NCI-H446 (cell line): ENCODE results near the gene JAK1.

Experiments
- DNase-seq, 2 experiments: peaks; one replicate each; lab custom pipeline; 2025; lab: John Stamatoyannopoulos, UW

JAK1 gene

DNA sequence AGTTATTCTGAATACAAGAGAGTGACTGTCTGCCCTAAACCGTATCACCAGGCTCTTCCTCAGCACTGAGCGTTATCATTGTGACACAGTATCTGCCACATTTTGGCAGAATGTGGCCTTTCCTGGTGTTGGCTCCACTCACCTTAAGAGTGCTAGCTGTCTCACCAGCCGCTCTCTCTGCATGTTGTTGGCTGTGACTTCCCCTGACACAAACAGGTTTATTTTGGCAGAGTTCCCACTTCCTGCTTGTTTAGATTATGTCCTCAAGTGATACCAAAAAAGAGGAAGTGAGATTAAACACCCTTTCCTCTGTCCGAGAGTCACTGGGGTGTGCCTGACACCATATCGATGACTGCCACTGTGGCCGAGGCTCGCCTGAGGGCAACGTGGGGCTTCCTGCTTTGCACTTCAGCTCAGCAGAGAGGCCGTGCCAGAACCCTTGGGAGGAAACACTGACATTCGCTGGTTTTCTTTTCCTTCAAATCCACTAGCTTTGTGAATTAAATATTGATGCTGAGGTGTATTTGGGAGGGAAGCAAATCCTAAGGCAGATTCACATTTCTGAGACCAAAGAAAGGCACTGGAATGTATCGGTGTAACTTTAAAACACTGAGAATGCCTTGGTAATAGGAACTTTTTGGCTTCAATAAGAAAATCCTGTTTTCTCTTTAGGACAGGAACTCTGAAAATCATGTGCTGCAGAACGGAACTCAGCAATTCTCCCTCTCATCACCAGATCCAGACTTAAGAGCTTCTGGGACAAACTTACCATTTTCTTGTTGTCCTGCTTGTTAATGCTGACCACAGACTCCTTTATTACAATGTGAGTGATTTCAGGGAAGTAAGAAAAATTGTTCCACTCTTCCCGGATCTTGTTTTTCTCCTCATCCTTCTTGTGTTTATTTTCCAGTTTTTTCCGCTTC lies 102.1 kb downstream of the JAK1 start:
- DNase-seq: no peak

DNA sequence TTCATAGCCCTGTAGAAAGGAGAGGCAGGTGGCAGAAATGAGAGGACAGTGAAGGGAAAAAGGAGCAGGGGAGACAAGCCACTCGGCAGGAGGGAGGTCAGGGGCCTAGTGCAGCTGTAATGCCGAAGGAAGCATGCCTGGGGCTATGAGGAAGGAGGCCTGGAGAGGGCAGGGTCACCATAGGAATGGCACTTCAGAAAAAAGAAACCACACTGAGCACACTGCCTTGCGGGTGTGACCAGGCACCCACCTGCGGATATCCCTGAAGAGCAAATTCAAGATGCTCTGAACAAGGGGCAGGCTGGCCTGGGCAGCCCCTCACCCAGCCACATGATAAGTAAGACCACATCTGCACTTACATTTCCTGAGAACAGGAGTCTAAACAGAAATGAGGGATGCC lies 104.7 kb downstream of the JAK1 start:
- no peak for DNase-seq

DNA sequence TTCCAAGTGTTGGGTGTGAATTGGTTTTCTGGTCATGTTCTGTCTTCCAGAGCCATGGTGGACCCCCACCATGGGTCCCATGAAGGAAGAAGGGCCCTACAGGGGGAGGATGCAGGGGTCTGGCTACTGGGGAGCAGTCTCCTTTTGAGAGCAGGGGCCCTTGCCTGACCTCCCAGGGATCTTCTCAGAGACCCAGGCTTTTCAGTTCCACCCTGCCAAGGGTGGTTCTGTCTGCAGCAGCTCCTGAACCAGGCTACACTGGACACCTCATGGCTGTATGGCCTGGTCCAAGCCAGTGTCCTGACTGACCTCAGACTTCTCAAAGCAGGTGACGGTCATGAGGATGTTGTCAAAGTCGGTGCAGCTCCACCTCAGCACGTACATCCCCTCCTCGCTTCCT lies 109.0 kb downstream of the JAK1 start:
- DNase-seq: no peak

DNA sequence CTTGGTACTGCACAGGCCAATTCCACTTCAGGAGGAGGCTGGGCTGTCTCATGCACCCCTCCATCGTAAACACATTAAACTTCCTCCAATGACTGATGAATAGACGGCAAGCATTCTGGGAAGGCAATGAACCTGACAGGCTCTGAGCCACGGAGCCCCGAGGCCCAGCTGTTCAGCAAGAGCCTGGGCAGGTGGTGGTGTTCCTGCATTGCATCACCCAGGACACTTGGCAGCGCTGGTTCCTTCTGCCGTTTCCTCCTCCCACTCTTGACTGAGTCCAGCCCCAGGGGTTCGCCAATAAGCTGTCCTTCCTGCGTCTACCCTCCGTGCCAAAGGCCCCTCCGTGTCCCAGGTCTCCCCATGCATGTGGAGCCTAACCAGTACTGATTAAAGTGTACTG lies 109.8 kb downstream of the JAK1 start:
- DNase-seq: peak in 1 of 2 experiments; percentile 86

DNA sequence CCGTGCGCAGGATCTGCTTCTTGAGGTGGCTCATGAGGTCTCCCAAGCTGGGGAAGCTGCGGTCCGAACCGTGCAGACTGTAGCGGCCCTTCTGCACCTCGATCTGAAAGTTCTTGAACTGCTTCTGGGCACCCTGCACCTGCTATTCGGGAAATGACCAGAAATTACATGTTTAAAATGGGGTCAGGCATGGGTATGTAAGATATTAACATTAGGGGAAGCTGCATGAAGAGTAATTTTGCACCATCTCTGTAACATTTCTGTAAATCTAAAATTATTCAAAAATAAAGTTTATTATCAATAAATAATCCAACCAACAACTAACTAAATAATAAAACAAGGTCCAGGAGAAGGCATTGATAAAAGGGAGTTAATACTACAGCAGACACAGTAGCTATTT lies 110.8 kb downstream of the JAK1 start:
- DNase-seq: no peak

DNA sequence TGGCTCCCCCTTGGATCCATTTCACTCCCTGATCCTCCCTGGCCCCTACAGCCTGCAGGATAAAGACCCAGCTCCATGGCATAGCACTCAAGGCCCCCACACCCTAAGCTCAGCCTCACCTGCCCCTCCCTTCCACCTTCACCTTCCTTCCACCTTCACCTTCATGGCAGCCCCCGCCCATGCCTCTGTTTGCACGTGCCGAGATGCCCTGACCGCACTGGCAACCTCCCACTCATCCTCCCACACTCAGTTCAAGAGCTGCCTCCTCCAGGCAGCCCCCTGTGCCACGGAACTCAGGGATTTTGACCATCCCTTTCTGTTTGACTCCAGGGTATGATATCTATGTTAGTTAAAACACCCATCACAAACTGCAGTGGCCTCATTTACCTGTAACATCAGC lies 111.7 kb downstream of the JAK1 start:
- no peak for DNase-seq

DNA sequence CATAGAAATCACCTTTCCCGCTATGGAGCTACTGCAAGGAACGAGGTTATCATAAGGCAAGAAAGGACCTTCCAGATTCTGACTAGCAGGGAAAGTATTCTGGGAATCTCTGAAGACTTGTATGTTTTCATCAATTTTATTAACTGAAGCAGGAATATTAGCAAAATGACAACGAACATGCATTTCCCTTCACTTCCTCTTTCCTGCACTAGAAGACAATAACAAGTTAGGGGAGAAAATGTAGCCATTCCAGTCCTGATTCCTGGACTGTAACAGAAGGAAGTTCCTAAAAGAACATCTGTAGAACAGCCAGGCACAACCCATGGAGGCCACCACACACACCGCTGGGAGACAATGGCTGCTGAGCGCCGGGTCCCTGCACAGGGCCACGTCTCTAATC lies 114.7 kb downstream of the JAK1 start:
- no peak for DNase-seq

DNA sequence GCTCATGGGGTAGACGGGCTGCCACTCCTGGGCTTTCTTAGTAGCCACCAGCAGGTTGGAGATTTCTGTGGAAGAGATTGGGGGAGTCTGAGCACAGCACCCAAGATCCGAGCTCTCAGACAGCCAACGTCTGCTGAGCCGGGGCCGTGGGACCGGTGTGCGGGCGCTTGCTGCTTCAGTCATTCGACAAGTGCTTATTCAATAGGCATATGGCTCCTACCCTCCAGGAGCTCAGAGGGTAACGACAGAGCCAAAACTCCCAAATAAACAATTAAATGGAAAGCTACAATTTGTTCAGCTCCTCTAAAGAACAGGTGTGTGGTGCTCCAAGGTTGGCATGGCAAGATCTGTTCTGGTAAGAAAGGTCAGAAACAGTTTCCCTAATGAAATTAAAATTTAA lies 115.5 kb downstream of the JAK1 start:
- no peak for DNase-seq

DNA sequence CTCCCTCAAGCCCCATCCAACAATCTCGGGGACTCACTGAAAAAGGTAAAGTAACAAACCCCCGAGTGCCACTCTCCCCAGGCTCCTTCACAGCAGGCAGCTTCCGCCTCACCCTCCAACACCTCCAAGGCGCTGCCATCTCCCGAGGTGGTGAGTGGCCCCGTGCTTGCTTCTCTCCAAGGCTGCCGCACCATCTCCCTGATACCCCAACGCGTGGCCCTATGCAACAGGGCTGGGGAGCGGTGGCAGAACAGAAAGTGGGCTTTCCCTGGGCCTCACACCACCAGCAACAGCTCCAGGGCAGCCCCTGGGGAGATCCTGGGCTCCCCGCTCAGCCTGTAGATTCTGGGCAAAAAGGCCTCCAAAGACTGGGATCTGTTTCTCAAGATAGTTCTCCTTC lies 116.4 kb downstream of the JAK1 start:
- DNase-seq: no peak

DNA sequence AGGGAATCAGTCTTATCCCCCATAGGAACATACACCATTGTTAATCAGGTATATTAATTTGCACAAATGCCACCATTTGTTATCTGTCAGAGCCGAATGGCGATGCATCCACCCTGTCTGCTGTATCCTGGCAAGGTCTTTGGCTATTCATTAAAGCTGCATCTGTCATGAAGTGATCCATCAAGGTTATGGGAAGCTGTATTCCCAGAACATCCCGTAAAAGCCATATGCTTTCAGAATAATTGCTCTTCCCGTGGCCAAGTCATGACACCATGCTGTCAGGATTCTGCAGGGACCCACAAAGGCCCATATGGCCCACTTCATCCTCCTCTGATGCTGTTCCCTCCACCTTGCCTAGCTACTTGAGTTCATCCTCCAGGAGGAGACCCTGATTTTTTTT lies 117.5 kb downstream of the JAK1 start:
- DNase-seq: peak; percentile 85 to 92

DNA sequence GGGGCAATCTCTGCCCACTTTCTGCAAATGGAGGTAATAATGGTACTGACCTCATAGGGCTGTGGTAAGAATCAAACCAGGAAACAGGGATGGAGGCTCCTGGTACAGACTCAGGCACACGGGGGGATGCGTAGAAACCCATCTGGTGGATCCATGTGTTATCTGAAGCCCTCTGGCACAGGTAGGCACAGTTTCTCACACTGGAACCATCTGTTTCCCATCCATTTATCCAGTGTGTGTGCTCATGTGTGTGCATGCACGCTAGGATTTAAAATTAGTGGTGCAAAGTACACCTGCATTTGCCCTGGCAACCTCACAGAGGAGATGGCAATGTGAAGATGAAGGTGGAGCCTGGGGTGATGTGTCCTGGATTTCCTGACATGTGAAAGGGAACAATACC lies 118.2 kb downstream of the JAK1 start:
- DNase-seq: peak in 1 of 2 experiments; percentile 29

DNA sequence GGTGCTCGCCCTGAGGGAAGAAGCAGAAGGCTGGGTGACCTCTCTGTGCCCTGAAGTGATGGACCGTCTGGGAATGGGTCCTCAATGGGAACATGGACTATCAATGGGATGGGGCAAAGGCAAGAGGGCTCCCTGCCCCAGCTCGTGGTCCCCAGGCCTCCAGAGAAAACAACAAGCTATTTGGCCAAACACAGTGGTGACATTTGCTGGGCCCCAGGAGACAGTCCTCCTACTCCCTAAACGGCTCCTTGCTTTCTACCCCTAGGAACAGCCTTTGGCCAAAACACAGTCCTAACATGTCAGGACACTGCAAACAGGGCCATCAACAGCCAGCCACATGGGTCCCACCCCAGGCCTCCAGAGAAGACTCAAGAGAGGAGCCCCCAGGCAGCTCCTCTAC lies 118.7 kb downstream of the JAK1 start:
- no peak for DNase-seq

DNA sequence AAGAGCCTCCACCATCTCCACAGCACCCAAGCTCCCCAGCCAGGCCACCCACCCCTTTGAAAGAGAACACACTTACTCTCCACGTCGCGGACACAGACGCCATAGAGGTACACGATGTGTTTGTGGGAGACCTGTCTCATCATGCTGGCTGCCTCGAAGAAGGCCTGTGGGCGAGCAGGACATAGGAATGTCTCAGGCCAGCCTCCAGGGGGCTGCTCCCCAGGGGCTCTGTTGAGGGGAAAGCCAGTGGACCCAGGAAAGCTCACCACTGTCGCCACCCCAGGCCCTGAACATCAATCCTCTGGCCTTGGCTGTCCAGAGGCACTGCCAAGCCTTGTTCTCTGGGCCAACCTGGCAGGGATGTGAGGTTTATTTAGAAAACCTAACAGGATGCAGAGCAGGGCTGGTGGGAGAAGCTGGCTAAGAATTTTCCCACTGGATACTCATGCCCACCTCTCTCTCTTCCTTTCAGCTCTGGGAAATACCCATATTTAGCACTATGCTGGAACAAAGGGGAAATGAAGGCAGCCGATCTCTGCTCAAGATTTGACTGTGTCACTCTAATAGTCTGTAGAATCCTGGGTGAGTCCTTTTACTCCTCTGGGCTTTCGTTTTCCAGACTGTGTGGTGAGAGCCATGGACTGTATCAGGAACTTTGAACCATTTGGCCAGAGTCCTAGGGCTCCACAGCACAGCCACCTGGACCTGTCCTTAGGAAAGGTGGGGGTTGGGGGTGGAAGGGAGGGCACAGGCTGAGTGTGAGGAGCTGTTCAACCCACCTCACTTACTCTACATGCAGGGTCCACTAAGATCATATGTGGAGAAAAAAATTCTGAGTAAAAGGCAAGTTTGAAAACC lies 119.5 kb downstream of the JAK1 start:
- DNase-seq: no peak

DNA sequence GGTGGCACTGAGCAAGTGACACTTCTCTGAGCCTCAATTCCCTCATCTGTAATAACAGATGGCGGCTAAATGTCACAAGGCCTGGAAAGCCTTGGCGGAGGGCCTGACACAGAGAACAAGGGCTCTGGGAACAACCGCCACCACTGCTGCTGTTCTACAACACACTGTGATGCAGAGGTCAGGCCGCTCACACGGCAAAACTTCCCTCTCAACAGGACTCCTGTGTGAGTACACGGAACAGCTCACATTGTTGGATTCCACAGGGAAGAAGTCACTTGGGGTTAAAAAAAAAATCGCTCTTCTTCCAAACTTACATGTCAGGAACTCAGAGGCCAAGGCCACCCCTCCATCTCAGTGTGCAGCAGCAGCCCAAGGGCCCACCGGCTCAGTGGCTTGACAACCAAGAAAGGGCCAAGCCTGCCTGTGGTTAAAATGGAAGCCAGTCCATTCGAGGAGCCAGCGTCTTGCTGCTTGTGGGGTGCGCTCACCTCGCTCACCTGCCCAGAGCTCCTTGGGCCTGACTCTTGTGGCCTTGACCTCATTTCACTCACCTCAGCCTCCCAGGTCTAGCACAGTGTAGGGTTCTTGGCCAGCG lies 120.4 kb downstream of the JAK1 start:
- DNase-seq: no peak

DNA sequence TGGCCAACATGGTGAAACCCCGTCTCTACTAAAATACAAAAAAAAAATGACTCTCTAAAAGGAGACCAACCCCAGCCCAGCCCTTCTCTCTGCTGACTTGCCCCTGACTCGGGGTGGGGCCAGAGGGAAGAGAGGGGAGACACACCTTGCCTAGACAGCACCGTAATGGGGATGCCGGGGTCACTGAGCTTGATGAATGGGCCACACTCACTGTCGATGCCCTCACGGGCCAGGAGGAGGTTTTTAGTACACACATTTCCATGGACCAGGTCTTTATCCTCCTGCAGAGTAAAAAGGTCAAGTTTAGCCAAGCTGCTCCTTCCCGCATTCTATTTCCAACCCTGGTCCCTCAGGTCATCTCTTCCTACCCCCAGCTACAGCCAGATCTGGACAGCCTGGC lies 121.7 kb downstream of the JAK1 start:
- no peak for DNase-seq

DNA sequence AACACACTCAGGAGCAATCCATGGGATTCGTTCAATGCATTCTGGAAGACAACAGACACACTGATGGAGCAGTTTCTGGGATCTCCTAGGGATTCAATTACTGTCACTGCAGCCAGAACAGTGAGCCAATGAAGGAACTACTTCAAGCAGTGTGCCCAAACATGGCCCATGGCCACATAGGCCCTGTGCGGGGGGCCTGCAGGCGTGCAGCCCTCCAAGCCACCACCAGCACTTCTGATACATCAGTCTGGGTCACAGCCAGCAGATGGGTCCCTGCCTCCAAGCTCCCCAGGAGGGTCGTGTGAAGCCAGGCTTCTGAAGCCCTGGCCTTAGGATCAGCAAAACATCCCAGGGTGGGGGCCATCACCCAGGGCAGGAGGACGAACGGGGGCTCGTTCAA lies 122.2 kb downstream of the JAK1 start:
- no peak for DNase-seq

DNA sequence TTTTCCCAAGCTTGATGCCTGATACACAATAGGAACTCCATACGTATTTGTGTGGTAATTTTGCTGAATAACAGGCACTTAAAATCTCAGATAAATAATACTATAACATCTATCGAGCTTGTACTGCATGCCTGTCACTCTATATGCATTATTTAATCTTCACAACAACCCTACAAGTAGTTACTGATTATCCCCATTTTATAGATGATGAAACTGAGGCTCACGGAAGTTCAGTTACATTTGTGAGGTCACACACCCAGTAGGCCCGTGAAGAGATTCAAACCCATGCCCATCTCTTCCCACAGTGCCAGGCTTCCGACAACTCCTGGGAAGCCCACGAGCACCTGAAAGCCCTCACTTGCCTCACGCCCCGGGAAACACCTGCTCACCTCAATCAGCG lies 122.7 kb downstream of the JAK1 start:
- no peak for DNase-seq

DNA sequence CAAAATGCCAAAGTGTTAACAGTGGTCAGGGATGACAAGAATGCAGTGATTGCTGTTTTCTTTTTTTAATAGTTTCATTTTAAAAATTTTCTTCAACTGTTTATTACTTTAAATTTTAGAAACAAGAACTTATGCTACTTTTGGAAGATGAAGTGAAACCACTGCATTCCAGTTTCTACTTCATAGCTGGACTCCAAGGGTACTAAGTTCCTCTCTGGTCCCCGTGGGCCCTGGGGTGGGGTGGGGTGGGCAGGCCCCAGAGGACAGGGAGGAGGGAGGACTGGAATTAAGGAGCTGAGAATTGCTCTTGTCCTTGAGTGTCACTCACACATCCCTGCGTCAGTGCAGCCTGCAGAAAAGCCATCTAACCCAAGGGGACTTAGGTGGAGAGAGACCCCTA lies 124.1 kb downstream of the JAK1 start:
- DNase-seq: no peak

DNA sequence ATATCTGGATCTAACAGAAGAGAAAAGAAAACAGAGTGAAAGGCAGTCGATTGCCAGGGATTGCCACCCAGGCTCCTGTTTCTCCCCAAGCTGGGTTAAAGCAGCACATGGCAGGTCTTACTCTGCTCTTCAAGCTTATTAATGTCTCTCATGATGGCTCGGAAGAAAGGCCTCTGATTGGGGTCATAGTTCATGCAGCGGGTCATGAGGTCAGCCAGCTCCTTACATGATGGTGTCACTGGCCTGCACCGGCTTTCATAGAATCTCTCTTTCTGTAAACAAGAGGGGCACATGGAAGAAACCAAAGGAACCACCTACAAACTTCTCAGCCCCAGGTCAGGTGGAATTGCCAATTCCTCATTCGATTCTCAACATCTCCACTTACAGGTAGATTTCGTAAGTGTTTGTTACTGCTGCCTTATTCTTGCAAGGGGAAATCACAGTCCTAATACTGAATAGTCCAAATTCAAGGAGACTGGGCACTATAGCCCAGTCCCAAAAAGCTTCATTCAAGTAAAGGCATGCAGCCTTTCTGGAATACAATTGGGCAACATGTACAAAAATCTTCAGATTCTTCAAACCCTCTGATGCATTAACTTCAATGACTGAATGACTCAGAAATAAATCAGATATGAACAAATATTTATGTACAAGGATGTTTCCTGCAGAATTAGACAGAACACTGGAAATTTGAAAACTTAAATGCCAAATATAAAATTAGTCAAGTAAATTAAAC lies 124.9 kb downstream of the JAK1 start:
- DNase-seq: no peak

DNA sequence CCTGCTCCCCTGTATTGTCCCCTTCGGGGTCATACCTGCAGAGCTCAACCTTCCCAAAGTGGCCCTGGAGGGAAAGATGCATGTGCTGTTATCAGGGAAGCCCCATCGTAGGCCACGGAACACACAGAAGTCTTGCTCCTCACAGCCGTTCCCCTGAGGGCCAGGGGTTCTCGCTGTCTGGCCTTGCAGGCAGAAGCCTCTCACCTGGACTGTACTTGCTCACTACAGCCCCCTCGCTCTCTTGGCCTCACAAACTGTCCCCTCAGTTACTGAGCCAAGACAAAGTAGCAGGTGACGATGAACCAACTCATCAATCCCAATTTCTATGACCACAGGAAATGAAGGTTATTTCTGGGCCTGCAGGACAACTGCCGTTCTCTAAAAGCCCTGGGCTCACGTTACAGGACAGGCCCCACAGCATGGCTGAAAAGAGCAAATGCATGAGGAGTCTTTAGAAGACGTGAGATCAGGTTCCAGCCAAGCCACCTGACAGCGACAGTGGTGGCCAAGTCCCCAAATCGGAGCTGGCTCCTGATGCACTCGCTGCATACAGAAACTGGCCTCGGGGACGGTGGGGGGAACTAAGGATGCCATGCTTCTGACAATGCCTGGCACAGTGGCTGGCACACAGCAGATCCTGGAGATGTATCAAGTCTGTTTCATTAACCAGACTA lies 126.5 kb downstream of the JAK1 start:
- DNase-seq: no peak

DNA sequence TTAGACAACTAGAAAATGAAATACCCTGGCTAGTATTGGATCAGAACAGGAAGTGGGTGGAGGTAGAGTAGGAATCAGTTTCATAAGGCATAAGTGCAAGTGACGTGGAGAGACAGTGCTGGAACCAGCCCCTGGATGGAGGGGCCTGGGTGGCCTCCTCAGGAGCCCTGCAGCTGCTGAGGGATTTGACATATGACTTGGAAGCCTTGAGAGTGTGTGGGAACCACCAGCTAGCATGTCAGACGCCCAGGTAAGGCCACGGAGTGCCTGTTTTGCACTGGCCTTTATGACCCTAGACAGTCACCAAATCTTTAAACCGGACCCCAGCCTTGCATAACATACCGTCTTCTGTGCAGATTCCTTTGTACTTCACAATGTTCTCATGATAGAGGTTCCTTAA lies 127.1 kb downstream of the JAK1 start:
- DNase-seq: no peak

DNA sequence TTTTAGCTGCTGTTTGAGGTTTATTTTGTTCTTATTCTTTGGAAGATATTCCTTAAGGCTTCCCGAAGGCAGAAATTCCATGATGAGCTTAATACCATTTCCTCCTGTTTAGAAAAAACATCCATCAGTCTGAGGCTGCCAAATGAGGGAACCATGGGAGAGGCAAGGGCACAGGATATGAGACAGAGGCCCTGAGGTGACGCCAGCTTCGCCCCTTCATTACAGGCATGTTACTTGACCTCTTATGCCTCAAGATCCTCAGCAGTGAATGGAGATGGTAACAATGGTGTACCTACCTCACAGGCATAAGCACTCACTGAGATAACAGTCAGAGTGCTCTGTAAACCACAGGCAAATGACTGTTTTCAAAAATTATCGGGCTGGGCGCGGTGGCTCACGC lies 127.9 kb downstream of the JAK1 start:
- DNase-seq: no peak
